Naive B cell (primary cell): Measurements from ENCODE around the gene SUSD6. TPM values are rescaled to one million over a fixed set of nuclear protein-coding genes. Genes with fewer than 3 reads are reported as not detected.
"Not testable (repeated sequence)": the region's sequence is repeated elsewhere in the genome, so short reads cannot be mapped to it uniquely, and the experiment has no call there.

Experiments used
- ATAC-seq, 2 donors: fragments of 150-1000 bp; cut with Tn5 transposase; 2 replicates each; pipeline ENCODE4 v1.10.0; 2021; ENCODE audit warnings: low read depth in 2 of 2, mild to moderate bottlenecking in 2 of 2, moderate library complexity in 2 of 2
- DNase-seq: peaks from one replicate; pipeline ENCODE4 v3.0.0; 2022
- H3K27ac Mint-ChIP-seq, 6 donors: one replicate each; pipeline ENCODE4 v1.8.0; 2020 to 2022; ENCODE audit warnings: mild to moderate bottlenecking in 6 of 6, mixed read lengths in 6 of 6, moderate library complexity in 5 of 6, inconsistent platforms in 2 of 6
- H3K27me3 Mint-ChIP-seq, 3 donors: one replicate each; pipeline ENCODE4 v1.8.0; 2021 to 2022; ENCODE audit warnings: mixed read lengths in 3 of 3, mild to moderate bottlenecking in 1 of 3
- H3K36me3 Mint-ChIP-seq, 2 donors: one replicate each; pipeline ENCODE4 v1.8.0; 2020 to 2022; ENCODE audit warnings: mixed read lengths in 2 of 2, inconsistent platforms in 1 of 2, mild to moderate bottlenecking in 1 of 2
- H3K4me1 Mint-ChIP-seq, 3 donors: one replicate each; pipeline ENCODE4 v1.8.0; 2020 to 2022; ENCODE audit warnings: mixed read lengths in 3 of 3, inconsistent platforms in 1 of 3, mild to moderate bottlenecking in 1 of 3, moderate library complexity in 1 of 3
- H3K4me3 Mint-ChIP-seq, 8 donors: one replicate each; pipeline ENCODE4 v1.8.0; 2020 to 2022; ENCODE audit warnings: mild to moderate bottlenecking in 8 of 8, mixed read lengths in 8 of 8, moderate library complexity in 8 of 8, inconsistent platforms in 2 of 8
- H3K9me3 Mint-ChIP-seq, 7 donors: one replicate each; pipeline ENCODE4 v1.8.0; 2020 to 2022; ENCODE audit warnings: mixed read lengths in 7 of 7, mild to moderate bottlenecking in 5 of 7, inconsistent platforms in 2 of 7, moderate library complexity in 1 of 7
- polyA plus RNA-seq, 6 donors: library from polyadenylated mRNA; unstranded; fragments of 300-500 nt; fragmentation: Illumina TruSeq; gene quantifications; one replicate each; pipeline ENCODE4 v1.2.3, GENCODE V29; 2021; ENCODE audit warnings: low read depth in 6 of 6

SUSD6 gene
- polyA plus RNA-seq, 6 donors from 2014 or later: 16.1 to 22.8 (median 19.4) TPM

DNA sequence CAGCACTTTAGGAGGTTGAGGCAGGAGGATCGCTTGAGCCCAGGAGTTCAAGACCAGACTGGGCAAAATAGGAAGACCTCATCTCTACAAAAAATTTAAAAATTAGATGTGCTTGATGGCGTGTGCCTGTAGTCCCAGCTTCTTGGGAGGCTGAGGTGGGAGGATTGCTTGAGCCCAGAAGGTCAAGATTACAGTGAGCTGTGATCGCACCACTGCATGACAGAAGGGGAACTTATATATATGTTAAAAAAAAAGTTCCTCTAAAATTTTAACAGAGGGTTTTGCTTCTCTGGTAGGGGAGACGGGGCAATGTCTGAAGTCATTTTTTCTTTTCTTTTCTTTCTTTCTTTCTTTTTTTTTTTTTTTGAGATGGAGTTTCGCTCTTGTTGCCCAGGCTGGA lies 12.0 kb upstream of the SUSD6 start:
- not testable (repeated sequence) for H3K27me3 Mint-ChIP-seq, H3K9me3 Mint-ChIP-seq, H3K4me3 Mint-ChIP-seq, DNase-seq, H3K36me3 Mint-ChIP-seq, H3K27ac Mint-ChIP-seq, ATAC-seq, H3K4me1 Mint-ChIP-seq

GRCh38 chr14:69600304-69600891 lies 11.0 kb upstream of the SUSD6 start:
- no peak for ATAC-seq
- Mint-ChIP-seq H3K4me1 (peaks cover 0 to 8% (median 5%) of the 10 kb centered on the region in 3 donors), H3K36me3 (no peaks in the 10 kb centered on the region), H3K9me3 (no peaks in the 10 kb centered on the region), H3K4me3 (no peak overlapping the region), H3K27ac (peak overlapping the region in 2 of 6 donors; percentile 52 to 59), H3K27me3 (no peaks in the 10 kb centered on the region)
- no peak for DNase-seq

- no peak for ATAC-seq
- H3K27ac Mint-ChIP-seq: peak overlapping the region in 1 of 6 donors; percentile 32
Measured at GRCh38 chr14:69605738-69606137, 5.7 kb upstream of the SUSD6 start.

GRCh38 chr14:69606258-69607184 lies 4.9 kb upstream of the SUSD6 start:
- Mint-ChIP-seq H3K27me3 (no peaks in the 10 kb centered on the region), H3K4me1 (peaks cover 14 to 22% (median 19%) of the 10 kb centered on the region in 3 donors), H3K4me3 (no peak overlapping the region), H3K9me3 (no peaks in the 10 kb centered on the region), H3K27ac (peak overlapping the region in 1 of 6 donors; percentile 66), H3K36me3 (no peaks in the 10 kb centered on the region)
- ATAC-seq (no peak), DNase-seq (no peak)

More at GRCh38 chr14:69605738-69606137, 5.7 kb upstream of the SUSD6 start:
- peaks cover 11 to 18% (median 17%) of the 10 kb centered on the region in 3 donors for H3K4me1 Mint-ChIP-seq
- no peaks in the 10 kb centered on the region for H3K9me3 Mint-ChIP-seq
- H3K36me3 Mint-ChIP-seq: no peaks in the 10 kb centered on the region
- no peak overlapping the region for H3K4me3 Mint-ChIP-seq
- H3K27me3 Mint-ChIP-seq: no peaks in the 10 kb centered on the region
- DNase-seq: no peak

GRCh38 chr14:69610020-69610873 lies 1.1 kb upstream of the SUSD6 start:
- Mint-ChIP-seq H3K36me3 (no peaks in the 10 kb centered on the region), H3K4me1 (peaks cover 33 to 48% (median 44%) of the 10 kb centered on the region in 3 donors), H3K27me3 (no peaks in the 10 kb centered on the region), H3K27ac (peak overlapping the region; percentile 69 to 96 (median 94)), H3K4me3 (peak overlapping the region; percentile 56 to 92 (median 80)), H3K9me3 (no peaks in the 10 kb centered on the region)
- no peak for ATAC-seq
- DNase-seq: no peak

DNA sequence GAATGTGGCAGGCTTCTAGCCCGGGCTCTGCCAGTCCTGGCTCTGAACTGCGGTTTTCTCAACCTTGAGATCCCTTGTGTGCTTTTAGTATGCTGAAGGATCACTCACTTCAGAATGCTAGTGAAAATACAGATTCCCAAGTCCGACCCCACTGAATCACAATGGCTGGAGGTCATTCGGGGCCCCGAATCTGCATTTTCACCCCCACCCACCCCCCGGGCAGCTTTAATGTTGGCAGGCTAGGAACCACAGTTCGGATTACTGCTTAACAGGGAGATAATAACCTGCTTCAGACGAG lies 573 bp upstream of the SUSD6 start:
- Mint-ChIP-seq H3K4me3 (peak overlapping the region; percentile 74 to 92 (median 82)), H3K9me3 (no peaks in the 10 kb centered on the region), H3K36me3 (no peaks in the 10 kb centered on the region), H3K4me1 (peaks cover 38 to 54% (median 50%) of the 10 kb centered on the region in 3 donors), H3K27me3 (no peaks in the 10 kb centered on the region), H3K27ac (peak overlapping the region; percentile 86 to 96 (median 94))
- ATAC-seq (no peak), DNase-seq (no peak)

GRCh38 chr14:69612014-69612782 lies 802 bp downstream of the SUSD6 start:
- peak; percentile 50 for DNase-seq
- H3K27ac Mint-ChIP-seq: peak overlapping the region; percentile 96 to 100 (median 98)
- H3K4me1 Mint-ChIP-seq: peaks cover 52 to 67% (median 64%) of the 10 kb centered on the region in 3 donors

GRCh38 chr14:69612783-69613130 lies 1.4 kb downstream of the SUSD6 start:
- no peaks in the 10 kb centered on the region for H3K9me3 Mint-ChIP-seq
- H3K27ac Mint-ChIP-seq: peak overlapping the region; percentile 96 to 100 (median 98)
- peak overlapping the region; percentile 74 to 96 (median 94) for H3K4me3 Mint-ChIP-seq
- no peaks in the 10 kb centered on the region for H3K27me3 Mint-ChIP-seq
- DNase-seq (no peak), ATAC-seq (no peak)
- no peaks in the 10 kb centered on the region for H3K36me3 Mint-ChIP-seq
- peaks cover 58 to 73% (median 69%) of the 10 kb centered on the region in 3 donors for H3K4me1 Mint-ChIP-seq

More at GRCh38 chr14:69612014-69612782, 802 bp downstream of the SUSD6 start:
- Mint-ChIP-seq H3K9me3 (no peaks in the 10 kb centered on the region), H3K4me3 (peak overlapping the region; percentile 74 to 96 (median 94)), H3K36me3 (no peaks in the 10 kb centered on the region), H3K27me3 (no peaks in the 10 kb centered on the region)
- peak; percentile 17 to 21 for ATAC-seq

GRCh38 chr14:69613312-69614073 lies 2.1 kb downstream of the SUSD6 start:
- DNase-seq: no peak
- Mint-ChIP-seq H3K36me3 (no peaks in the 10 kb centered on the region), H3K4me1 (peaks cover 64 to 80% (median 77%) of the 10 kb centered on the region in 3 donors), H3K4me3 (peak overlapping the region; percentile 74 to 96 (median 94)), H3K27me3 (no peaks in the 10 kb centered on the region), H3K9me3 (no peaks in the 10 kb centered on the region), H3K27ac (peak overlapping the region; percentile 87 to 100 (median 100))
- ATAC-seq: no peak

- ATAC-seq (peak; percentile 63), DNase-seq (peak; percentile 88)
- no peaks in the 10 kb centered on the region for H3K36me3 Mint-ChIP-seq
Measured at GRCh38 chr14:69614592-69614991, 3.2 kb downstream of the SUSD6 start.

GRCh38 chr14:69615121-69615495 lies 3.7 kb downstream of the SUSD6 start:
- peaks cover 74 to 91% (median 88%) of the 10 kb centered on the region in 3 donors for H3K4me1 Mint-ChIP-seq
- no peak for DNase-seq
- no peaks in the 10 kb centered on the region for H3K27me3 Mint-ChIP-seq

More at GRCh38 chr14:69614592-69614991, 3.2 kb downstream of the SUSD6 start:
- Mint-ChIP-seq H3K4me1 (peaks cover 73 to 91% (median 88%) of the 10 kb centered on the region in 3 donors), H3K27ac (peak overlapping the region; percentile 87 to 100 (median 100)), H3K27me3 (no peaks in the 10 kb centered on the region), H3K4me3 (peak overlapping the region; percentile 74 to 96 (median 94)), H3K9me3 (no peaks in the 10 kb centered on the region)

More at GRCh38 chr14:69615121-69615495, 3.7 kb downstream of the SUSD6 start:
- peak overlapping the region; percentile 96 to 100 (median 100) for H3K27ac Mint-ChIP-seq
- no peaks in the 10 kb centered on the region for H3K36me3 Mint-ChIP-seq
- no peaks in the 10 kb centered on the region for H3K9me3 Mint-ChIP-seq
- peak; percentile 6 to 10 for ATAC-seq
- peak overlapping the region; percentile 74 to 96 (median 92) for H3K4me3 Mint-ChIP-seq
